ENCODE results near the gene PPM1E.
"Not testable (repeated sequence)": the region's sequence is repeated elsewhere in the genome, so short reads cannot be mapped to it uniquely, and the experiment has no call there.

GRCh38 chr17:58850106-58850505 lies 94.5 kb downstream of the PPM1E start:
- TF ChIP-seq POLR2AphosphoS5 (IDR thresholded peaks at IDR 0.05; ENCODE audit: borderline replicate concordance, low read depth, low read length); EZH2 (IDR thresholded peaks at IDR 0.05); FOXP2 (optimal IDR thresholded peaks at IDR 0.05; ENCODE audit: control extremely low read depth, extremely low read length, insufficient read depth): not testable (repeated sequence)
